Measurements from ENCODE around the gene HEPACAM2. TPM values are rescaled to one million over a fixed set of nuclear protein-coding genes. Genes with fewer than 3 reads are reported as not detected.

The HEPACAM2 gene
- total RNA-seq, 1 donor from 2014 or later, result not detected

DNA sequence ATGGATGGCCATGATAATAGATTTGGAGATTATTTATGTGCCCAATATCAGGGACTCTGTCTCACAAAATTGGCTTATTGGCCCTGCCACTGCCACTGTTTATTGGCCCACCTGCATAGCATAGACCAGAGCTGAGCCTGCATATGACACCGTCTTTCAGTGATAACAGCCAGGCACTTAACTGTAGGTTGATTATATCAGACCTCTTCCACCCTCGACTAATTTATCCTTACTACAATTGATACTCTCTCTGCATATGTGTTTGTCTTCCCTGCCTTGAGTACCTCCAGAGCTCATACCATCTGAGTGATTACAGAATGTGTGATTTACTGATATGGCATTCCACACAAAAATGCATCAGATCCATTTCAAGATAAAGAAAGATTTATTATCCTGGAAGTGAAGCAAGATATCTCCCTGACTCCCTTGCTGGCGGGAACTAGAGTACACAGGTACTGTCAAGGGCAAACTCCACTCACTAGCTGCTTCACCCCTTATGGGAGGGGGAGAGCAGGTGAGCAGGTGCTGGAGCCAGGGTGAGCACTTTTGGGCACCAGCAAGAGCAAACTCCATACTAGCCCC lies 65.0 kb downstream of the HEPACAM2 start:
- H3K9me3 Mint-ChIP-seq, result no peaks in the 10 kb centered on the region
- DNase-seq (ENCODE audit: low read depth, low spot score), result no peak
- no peaks in the 10 kb centered on the region for H3K4me1 Mint-ChIP-seq
- no peak overlapping the region for H3K4me3 Mint-ChIP-seq
- peaks cover 56% of the 10 kb centered on the region for H3K27me3 Mint-ChIP-seq (ENCODE audit: low read depth)
- no peak overlapping the region for H3K27ac Mint-ChIP-seq (ENCODE audit: unreplicated experiment)
- H3K36me3 Mint-ChIP-seq (ENCODE audit: low read depth), result no peaks in the 10 kb centered on the region
- TF ChIP-seq, protein P1, sequence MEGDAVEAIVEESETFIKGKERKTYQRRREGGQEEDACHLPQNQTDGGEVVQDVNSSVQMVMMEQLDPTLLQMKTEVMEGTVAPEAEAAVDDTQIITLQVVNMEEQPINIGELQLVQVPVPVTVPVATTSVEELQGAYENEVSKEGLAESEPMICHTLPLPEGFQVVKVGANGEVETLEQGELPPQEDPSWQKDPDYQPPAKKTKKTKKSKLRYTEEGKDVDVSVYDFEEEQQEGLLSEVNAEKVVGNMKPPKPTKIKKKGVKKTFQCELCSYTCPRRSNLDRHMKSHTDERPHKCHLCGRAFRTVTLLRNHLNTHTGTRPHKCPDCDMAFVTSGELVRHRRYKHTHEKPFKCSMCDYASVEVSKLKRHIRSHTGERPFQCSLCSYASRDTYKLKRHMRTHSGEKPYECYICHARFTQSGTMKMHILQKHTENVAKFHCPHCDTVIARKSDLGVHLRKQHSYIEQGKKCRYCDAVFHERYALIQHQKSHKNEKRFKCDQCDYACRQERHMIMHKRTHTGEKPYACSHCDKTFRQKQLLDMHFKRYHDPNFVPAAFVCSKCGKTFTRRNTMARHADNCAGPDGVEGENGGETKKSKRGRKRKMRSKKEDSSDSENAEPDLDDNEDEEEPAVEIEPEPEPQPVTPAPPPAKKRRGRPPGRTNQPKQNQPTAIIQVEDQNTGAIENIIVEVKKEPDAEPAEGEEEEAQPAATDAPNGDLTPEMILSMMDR (conservative IDR thresholded peaks at IDR 0.05), result no peak

DNA sequence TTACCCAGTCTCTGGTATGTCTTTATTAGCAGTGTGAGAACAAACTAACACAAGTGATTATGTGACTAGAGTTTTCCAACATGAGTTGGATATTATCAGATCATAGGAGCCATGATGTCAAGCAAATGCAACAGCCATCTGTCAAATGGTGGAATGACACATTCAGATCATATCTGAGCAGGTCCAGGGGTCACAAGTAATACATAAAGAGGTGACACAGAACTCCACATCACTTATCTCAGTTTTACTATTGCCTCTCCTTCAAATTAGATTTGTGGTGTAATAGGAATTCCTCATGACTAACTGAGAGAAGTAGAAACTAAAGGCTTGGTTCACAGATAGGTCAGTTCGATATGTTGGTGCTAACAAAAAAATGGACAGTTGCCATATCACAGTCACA lies 65.9 kb downstream of the HEPACAM2 start:
- no peak for DNase-seq (ENCODE audit: low read depth, low spot score)
- H3K27me3 Mint-ChIP-seq (ENCODE audit: low read depth), result peaks cover 54% of the 10 kb centered on the region
- H3K27ac Mint-ChIP-seq (ENCODE audit: unreplicated experiment), result no peak overlapping the region
- TF ChIP-seq, protein P1 (conservative IDR thresholded peaks at IDR 0.05), result no peak
- no peaks in the 10 kb centered on the region for H3K9me3 Mint-ChIP-seq
- H3K36me3 Mint-ChIP-seq (ENCODE audit: low read depth), result no peaks in the 10 kb centered on the region
- H3K4me1 Mint-ChIP-seq, result no peaks in the 10 kb centered on the region
- H3K4me3 Mint-ChIP-seq, result no peak overlapping the region

DNA sequence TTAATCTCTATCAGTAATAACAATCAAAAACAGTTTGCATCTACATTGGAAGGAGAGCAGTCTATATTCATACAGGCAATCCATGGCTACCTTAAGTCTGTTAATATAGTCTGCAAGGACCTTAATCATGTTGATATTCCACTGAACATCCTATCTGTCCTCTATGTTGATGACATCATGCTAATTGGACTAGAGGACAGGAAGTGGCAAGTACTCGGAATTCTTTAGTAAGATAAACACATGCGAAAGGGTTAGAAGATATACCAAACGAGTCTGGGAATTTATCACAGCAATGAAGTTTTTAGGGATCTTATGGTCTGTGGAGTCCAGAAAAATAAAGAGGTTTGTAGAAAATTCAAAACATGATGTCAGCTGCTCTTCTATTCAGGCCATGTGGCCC lies 66.8 kb downstream of the HEPACAM2 start:
- TF ChIP-seq, protein P1 (conservative IDR thresholded peaks at IDR 0.05), result no peak
- H3K9me3 Mint-ChIP-seq, result no peaks in the 10 kb centered on the region
- H3K27ac Mint-ChIP-seq (ENCODE audit: unreplicated experiment), result no peak overlapping the region
- H3K27me3 Mint-ChIP-seq (ENCODE audit: low read depth), result peaks cover 54% of the 10 kb centered on the region
- no peaks in the 10 kb centered on the region for H3K4me1 Mint-ChIP-seq
- H3K4me3 Mint-ChIP-seq, result no peak overlapping the region
- H3K36me3 Mint-ChIP-seq (ENCODE audit: low read depth), result no peaks in the 10 kb centered on the region
- DNase-seq (ENCODE audit: low read depth, low spot score), result no peak

DNA sequence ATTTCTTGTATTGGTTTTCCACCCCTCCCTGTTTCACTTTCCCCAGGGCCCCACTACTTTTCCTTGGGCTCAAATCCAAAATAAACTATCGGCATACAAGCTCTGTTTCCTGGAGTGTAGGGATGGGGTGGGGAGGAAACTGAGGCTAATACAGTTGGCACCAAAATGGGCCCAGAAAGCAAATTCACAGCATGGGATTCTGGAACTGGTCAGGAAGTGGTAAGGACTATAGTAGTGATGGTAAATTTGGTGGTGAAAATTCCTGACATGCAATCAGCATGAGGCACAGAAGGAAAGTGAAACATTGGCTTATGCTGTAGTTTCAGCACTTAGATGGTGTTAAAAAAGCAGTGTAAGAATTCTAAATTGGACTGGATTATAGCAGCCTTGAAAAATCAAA lies 69.4 kb downstream of the HEPACAM2 start:
- TF ChIP-seq, protein P1 (conservative IDR thresholded peaks at IDR 0.05), result no peak
- H3K9me3 Mint-ChIP-seq, result no peaks in the 10 kb centered on the region
- DNase-seq (ENCODE audit: low read depth, low spot score), result no peak
- H3K36me3 Mint-ChIP-seq (ENCODE audit: low read depth), result no peaks in the 10 kb centered on the region
- peaks cover 42% of the 10 kb centered on the region for H3K27me3 Mint-ChIP-seq (ENCODE audit: low read depth)
- no peak overlapping the region for H3K27ac Mint-ChIP-seq (ENCODE audit: unreplicated experiment)
- no peak overlapping the region for H3K4me3 Mint-ChIP-seq
- H3K4me1 Mint-ChIP-seq, result no peaks in the 10 kb centered on the region

DNA sequence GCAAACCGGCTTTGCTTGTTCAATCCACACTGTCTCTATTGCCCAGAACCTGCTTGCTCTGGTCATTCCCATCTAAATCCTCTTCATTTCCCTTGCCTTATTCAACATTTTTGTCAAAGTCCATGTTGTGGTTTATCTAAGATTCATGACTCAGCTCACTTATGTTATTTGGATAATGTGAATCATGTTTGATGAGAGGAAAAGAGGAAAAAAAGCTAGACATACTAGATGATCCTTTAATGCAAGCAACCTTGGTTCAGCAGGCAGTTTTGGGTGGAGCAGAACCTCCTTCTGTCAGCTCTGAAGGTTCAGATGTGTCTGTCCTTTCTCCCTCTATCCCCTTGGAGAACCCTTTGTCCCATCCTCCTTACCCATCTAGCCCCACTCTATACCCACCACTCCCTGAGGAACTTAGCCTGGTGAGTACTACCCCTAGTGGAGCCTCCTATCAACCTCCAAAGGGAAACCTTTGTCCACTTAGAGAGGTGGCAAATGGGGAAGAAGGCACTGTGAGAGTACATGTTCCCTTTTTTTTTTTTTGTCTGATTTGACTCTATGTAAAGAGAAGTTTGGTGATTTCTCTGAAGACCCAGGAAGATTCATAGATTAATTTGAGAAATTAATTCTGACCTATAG lies 76.0 kb downstream of the HEPACAM2 start:
- no peaks in the 10 kb centered on the region for H3K36me3 Mint-ChIP-seq (ENCODE audit: low read depth)
- no peaks in the 10 kb centered on the region for H3K9me3 Mint-ChIP-seq
- no peak overlapping the region for H3K4me3 Mint-ChIP-seq
- peaks cover 43% of the 10 kb centered on the region for H3K27me3 Mint-ChIP-seq (ENCODE audit: low read depth)
- no peak overlapping the region for H3K27ac Mint-ChIP-seq (ENCODE audit: unreplicated experiment)
- TF ChIP-seq, protein P1 (conservative IDR thresholded peaks at IDR 0.05), result no peak
- no peaks in the 10 kb centered on the region for H3K4me1 Mint-ChIP-seq
- DNase-seq (ENCODE audit: low read depth, low spot score), result no peak

Data from neural crest cell (in vitro differentiated cells).